Trophoblast cell (in vitro differentiated cells and primary cell): ENCODE data around the gene ANGPT4.

Experiments used
- DNase-seq, 2 donors: peaks; one replicate each; pipeline ENCODE4 v3.0.0-alpha.2; 2016
- H2AFZ ChIP-seq: 2 replicates; pipeline ENCODE4 v1.6.1; 2013; ENCODE audit warnings: low read length, moderate library complexity, mild to moderate bottlenecking; ENCODE audit not compliant: insufficient read depth, poor library complexity
- H2AK5ac ChIP-seq: 2 replicates; pipeline ENCODE4 v1.6.1; 2013; ENCODE audit warnings: mild to moderate bottlenecking, low read length
- H2BK120ac ChIP-seq: 2 replicates; pipeline ENCODE4 v1.6.1; 2013; ENCODE audit warnings: low read length, mild to moderate bottlenecking, moderate library complexity; ENCODE audit not compliant: insufficient read depth, poor library complexity
- H2BK12ac ChIP-seq: 2 replicates; pipeline ENCODE4 v1.6.1; 2013; ENCODE audit warnings: mild to moderate bottlenecking, low read length, moderate library complexity
- H2BK5ac ChIP-seq: 2 replicates; pipeline ENCODE4 v1.6.1; 2013; ENCODE audit warnings: low read length, low read depth, moderate library complexity, mild to moderate bottlenecking; ENCODE audit not compliant: poor library complexity
- H3K14ac ChIP-seq: 2 replicates; pipeline ENCODE4 v1.6.1; 2013; ENCODE audit warnings: mild to moderate bottlenecking, low read length
- H3K18ac ChIP-seq: 2 replicates; pipeline ENCODE4 v1.6.1; 2013; ENCODE audit warnings: mild to moderate bottlenecking, low read length
- H3K23ac ChIP-seq: 2 replicates; pipeline ENCODE4 v1.6.1; 2013; ENCODE audit warnings: low read length
- H3K27ac ChIP-seq: 2 replicates; pipeline ENCODE4 v1.5.1; 2013; ENCODE audit warnings: low read depth, mild to moderate bottlenecking, inconsistent platforms, low read length, moderate library complexity
- H3K27me3 ChIP-seq: 2 replicates; pipeline ENCODE4 v1.6.1; 2013; ENCODE audit warnings: inconsistent platforms, mild to moderate bottlenecking, low read length, moderate library complexity; ENCODE audit not compliant: insufficient read depth
- H3K36me3 ChIP-seq, 2 experiments: 1 replicate in 1 of 2; 2 replicates in 1 of 2; pipeline ENCODE4 v1.6.1; 2013; ENCODE audit warnings: low read length in 2 of 2, mild to moderate bottlenecking in 2 of 2, moderate library complexity in 1 of 2; ENCODE audit not compliant: insufficient read depth in 2 of 2, control insufficient read depth in 1 of 2
- H3K4ac ChIP-seq: 2 replicates; pipeline ENCODE4 v1.6.1; 2013; ENCODE audit warnings: low read depth, mild to moderate bottlenecking, low read length, moderate library complexity
- H3K4me1 ChIP-seq, 2 experiments: 1 replicate in 1 of 2; 2 replicates in 1 of 2; pipeline ENCODE4 v1.6.1; 2013; ENCODE audit warnings: low read length in 2 of 2, mild to moderate bottlenecking in 2 of 2, moderate library complexity in 1 of 2; ENCODE audit not compliant: insufficient read depth in 2 of 2, control insufficient read depth in 1 of 2
- H3K4me2 ChIP-seq: 2 replicates; pipeline ENCODE4 v1.6.1; 2013; ENCODE audit warnings: inconsistent platforms, mild to moderate bottlenecking, low read length, moderate library complexity
- H3K4me3 ChIP-seq: 2 replicates; pipeline ENCODE4 v1.5.1; 2013; ENCODE audit warnings: mild to moderate bottlenecking, low read depth, low read length, inconsistent platforms
- H3K79me1 ChIP-seq: one replicate; pipeline ENCODE4 v1.6.1; 2013; ENCODE audit warnings: low read length
- H3K79me2 ChIP-seq: 2 replicates; pipeline ENCODE4 v1.6.1; 2013; ENCODE audit warnings: low read length, mild to moderate bottlenecking; ENCODE audit not compliant: control insufficient read depth, insufficient read depth, poor library complexity
- H3K9ac ChIP-seq: 2 replicates; pipeline ENCODE4 v1.6.1; 2013; ENCODE audit warnings: mild to moderate bottlenecking, low read length
- H3K9me3 ChIP-seq: 2 replicates; pipeline ENCODE4 v1.6.1; 2013; ENCODE audit warnings: low read depth, mild to moderate bottlenecking, control low read depth, inconsistent platforms, low read length; ENCODE audit not compliant: insufficient read depth
- H4K12ac ChIP-seq: 2 replicates; pipeline ENCODE4 v1.6.1; 2013; ENCODE audit warnings: low read depth, mild to moderate bottlenecking, low read length, moderate library complexity
- H4K8ac ChIP-seq: 2 replicates; pipeline ENCODE4 v1.6.1; 2013; ENCODE audit warnings: low read depth, mild to moderate bottlenecking, low read length, moderate library complexity
- H4K91ac ChIP-seq: one replicate; pipeline ENCODE4 v1.6.1; 2013; ENCODE audit warnings: low read depth, mild to moderate bottlenecking, low read length, moderate library complexity
- WGBS: extraction: QIAGEN DNeasy Blood & Tissue Kit; methylation state at CpG from one replicate; pipeline ENCODE4 v1.1.7; 2013; ENCODE audit warnings: missing lambda C conversion rate; ENCODE audit not compliant: insufficient read length, insufficient coverage; ENCODE audit errors: extremely low coverage; 5-methylcytosine and 5-hydroxymethylcytosine counted together

The ANGPT4 gene

DNA sequence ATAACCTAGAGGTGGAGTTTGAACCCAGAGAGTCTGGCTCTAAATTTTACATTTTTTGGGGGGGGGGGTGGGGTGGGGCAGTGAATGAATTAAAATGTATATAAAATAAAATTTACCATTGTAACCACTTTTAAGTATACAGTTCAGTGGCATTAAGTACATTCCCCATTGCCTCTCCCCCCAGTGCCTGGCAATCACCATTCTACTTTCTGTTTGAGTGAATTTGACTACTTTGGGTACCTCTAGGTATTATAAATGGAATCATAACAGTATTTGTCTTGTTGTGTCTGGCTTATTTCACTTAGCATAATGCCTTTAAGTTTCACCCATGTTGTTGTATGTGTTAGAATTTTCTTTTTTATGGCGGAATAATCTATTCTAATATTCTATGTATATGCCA, 79.9 kb downstream of the ANGPT4 start:
- Histone ChIP-seq H3K27me3 (no peaks in the 10 kb centered on the region), H3K36me3 (no peaks in the 10 kb centered on the region), H2AFZ (no peak overlapping the region), H3K79me1 (peaks cover 11% of the 10 kb centered on the region), H3K9ac (no peak overlapping the region), H3K4ac (no peak overlapping the region), H3K18ac (no peak overlapping the region), H3K27ac (no peak overlapping the region), H3K79me2 (peaks cover 11% of the 10 kb centered on the region), H2BK5ac (no peak overlapping the region), H3K4me3 (no peak overlapping the region), H2AK5ac (no peak overlapping the region), H4K91ac (no peak overlapping the region), H3K4me2 (no peak overlapping the region), H3K4me1 (peaks cover 7 to 9% of the 10 kb centered on the region in 2 experiments), H2BK12ac (no peak overlapping the region), H4K8ac (no peak overlapping the region), H3K14ac (no peak overlapping the region), H4K12ac (no peak overlapping the region), H3K9me3 (no peaks in the 10 kb centered on the region), H3K23ac (no peak overlapping the region), H2BK120ac (no peak overlapping the region)
- DNase-seq: no peak
- WGBS: no CpG with 5 or more reads among the region's 1 CpG

DNA sequence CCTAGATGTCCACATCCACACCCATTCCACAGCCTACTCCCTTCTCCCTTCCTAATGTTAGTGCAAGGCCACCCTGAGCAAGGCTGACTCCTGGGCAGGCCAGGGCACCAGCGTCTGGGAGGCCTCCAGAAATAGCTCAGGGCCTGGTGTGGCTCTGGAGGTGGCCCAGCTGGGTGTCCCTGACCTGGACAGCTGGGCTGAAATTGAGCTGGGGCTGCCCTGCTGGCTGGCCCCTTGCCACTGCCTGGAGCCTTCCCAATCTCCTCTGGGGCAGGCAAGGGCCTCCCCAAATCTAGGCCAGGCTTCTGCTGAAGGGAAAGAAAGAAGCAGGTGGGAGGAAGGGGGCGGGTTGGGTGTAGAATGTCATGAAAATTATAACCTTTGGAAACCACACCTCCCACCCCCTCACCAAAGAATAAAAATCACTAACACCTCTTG, 80.5 kb downstream of the ANGPT4 start:
- Histone ChIP-seq H3K23ac (no peak overlapping the region), H3K4me1 (peaks cover 7% of the 10 kb centered on the region in 2 experiments), H3K79me2 (peaks cover 7% of the 10 kb centered on the region), H3K4me2 (no peak overlapping the region), H2BK120ac (no peak overlapping the region), H3K9ac (no peak overlapping the region), H4K12ac (no peak overlapping the region), H2BK5ac (no peak overlapping the region), H3K4me3 (no peak overlapping the region), H3K27ac (no peak overlapping the region), H3K4ac (no peak overlapping the region), H2AK5ac (no peak overlapping the region), H2BK12ac (no peak overlapping the region), H3K27me3 (no peaks in the 10 kb centered on the region), H3K79me1 (peaks cover 7% of the 10 kb centered on the region), H3K14ac (no peak overlapping the region), H3K36me3 (no peaks in the 10 kb centered on the region), H4K8ac (no peak overlapping the region), H4K91ac (no peak overlapping the region), H3K18ac (no peak overlapping the region), H3K9me3 (no peaks in the 10 kb centered on the region), H2AFZ (no peak overlapping the region)
- peak in 1 of 2 donors; percentile 26 for DNase-seq
- WGBS: no CpG with 5 or more reads among the region's 2 CpGs

DNA sequence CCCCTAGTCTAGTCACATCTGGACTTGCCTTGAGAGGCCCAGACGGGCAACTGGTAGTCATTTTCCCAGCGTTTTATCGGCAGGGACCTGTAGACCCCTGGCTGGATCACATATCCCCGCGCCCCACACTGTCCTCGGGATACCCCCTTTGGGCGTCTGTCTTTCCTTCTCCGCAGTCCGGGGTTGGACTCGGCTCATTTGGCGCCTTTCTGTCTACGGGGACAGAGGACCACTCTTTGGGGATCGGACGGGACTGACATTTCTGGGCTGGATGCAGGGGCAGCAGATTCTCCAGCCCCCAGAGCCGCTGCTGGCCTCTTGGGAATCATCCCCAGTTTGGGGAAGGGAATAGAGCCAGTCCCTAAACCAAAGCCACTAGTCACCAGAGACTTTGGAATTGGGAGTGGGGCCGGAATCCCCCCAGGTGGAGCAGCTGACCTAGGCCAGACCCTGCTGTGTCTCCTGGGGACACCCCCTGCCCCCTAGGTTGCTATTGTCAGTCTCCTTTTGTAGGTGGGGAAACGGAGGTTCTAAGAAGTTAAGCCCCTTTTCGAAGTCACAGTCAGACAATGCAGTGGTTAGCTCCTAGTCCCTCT, 81.9 kb downstream of the ANGPT4 start:
- Histone ChIP-seq H2BK12ac (no peak overlapping the region), H3K9ac (peak overlapping the region; percentile 66), H3K4me1 (peaks cover 5 to 7% of the 10 kb centered on the region in 2 experiments), H3K18ac (peak overlapping the region; percentile 99), H3K4me3 (peak overlapping the region; percentile 68), H3K9me3 (no peaks in the 10 kb centered on the region), H4K91ac (peak overlapping the region; percentile 100), H2BK120ac (peak overlapping the region; percentile 100), H3K36me3 (no peaks in the 10 kb centered on the region), H2AK5ac (no peak overlapping the region), H4K12ac (no peak overlapping the region), H4K8ac (peak overlapping the region; percentile 99), H3K27ac (no peak overlapping the region), H3K14ac (peak overlapping the region; percentile 99), H3K4me2 (peak overlapping the region; percentile 95), H3K23ac (no peak overlapping the region), H3K79me1 (peaks cover 7% of the 10 kb centered on the region), H2BK5ac (no peak overlapping the region), H2AFZ (peak overlapping the region; percentile 100), H3K79me2 (peaks cover 7% of the 10 kb centered on the region), H3K27me3 (no peaks in the 10 kb centered on the region), H3K4ac (peak overlapping the region; percentile 90)
- no CpG with 5 or more reads among the region's 18 CpGs for WGBS
- no peak for DNase-seq

DNA sequence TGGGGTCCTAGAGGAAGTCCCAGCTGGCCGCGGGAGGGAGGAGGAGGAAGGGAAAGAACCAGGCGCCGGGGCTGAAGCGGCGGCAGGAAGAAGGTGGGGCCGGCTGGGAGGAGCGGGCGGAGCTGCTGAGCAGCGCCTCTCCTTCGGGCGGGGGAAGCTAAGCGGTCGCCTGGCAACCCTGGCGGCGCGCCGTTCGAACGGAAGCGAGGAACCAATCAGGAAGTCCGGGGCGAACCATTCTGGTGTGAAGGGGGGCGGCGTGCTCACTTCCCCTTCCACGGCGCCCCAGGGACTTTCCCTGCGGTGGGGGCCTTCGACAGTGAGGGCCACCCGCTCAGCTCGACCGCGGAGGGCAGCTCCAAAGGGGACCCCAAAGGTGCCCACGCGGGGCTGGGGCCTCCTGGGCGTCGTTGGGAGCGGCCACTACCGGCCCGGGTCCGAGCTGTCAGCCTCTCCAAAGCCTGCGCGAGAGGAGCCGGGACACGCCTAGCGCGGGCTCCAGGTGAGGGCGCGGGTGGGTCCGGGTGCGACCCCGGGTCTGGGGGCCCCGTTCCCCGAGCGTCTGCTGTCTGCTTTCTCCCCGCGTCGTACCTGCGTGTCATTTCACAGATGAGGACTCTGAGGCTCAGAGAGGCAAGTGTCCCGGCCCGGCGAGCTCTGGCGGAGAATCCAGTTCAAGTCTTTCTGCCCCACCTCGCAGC, 82.5 kb downstream of the ANGPT4 start, which contains the start of gene FAM110A:
Gene FAM110A, plus strand, starts transcription at position 266 of the 701 bp plus-strand sequence. CDS start 11,090 bp downstream, outside the sequence.
- H3K79me2 ChIP-seq: peaks cover 7% of the 10 kb centered on the region
- peak within 1 kb of the TSS; percentile 100 for H2BK120ac ChIP-seq
- peak within 1 kb of the TSS; percentile 99 for H3K14ac ChIP-seq
- H3K9me3 ChIP-seq: no peaks in the 10 kb centered on the region
- H3K4ac ChIP-seq: peak within 1 kb of the TSS; percentile 90
- no peak within 1 kb of the TSS for H2AK5ac ChIP-seq
- no CpG with 5 or more reads among the region's 64 CpGs for WGBS
- peak within 1 kb of the TSS; percentile 99 for H2BK12ac ChIP-seq
- H4K8ac ChIP-seq: peak within 1 kb of the TSS; percentile 99
- H3K9ac ChIP-seq: peak within 1 kb of the TSS; percentile 66
- H4K12ac ChIP-seq: peak within 1 kb of the TSS; percentile 97
- no peak within 1 kb of the TSS for H3K27ac ChIP-seq
- peak within 1 kb of the TSS; percentile 100 for H4K91ac ChIP-seq
- H3K79me1 ChIP-seq: peaks cover 7% of the 10 kb centered on the region
- no peaks in the 10 kb centered on the region for H3K36me3 ChIP-seq
- no peaks in the 10 kb centered on the region for H3K27me3 ChIP-seq
- H2AFZ ChIP-seq: peak within 1 kb of the TSS; percentile 100
- peaks cover 5 to 7% of the 10 kb centered on the region in 2 experiments for H3K4me1 ChIP-seq
- H2BK5ac ChIP-seq: peak within 1 kb of the TSS; percentile 99
- peak within 1 kb of the TSS; percentile 68 for H3K4me3 ChIP-seq
- no peak within 1 kb of the TSS for H3K23ac ChIP-seq
- peak; percentile 94 to 97 for DNase-seq
- peak within 1 kb of the TSS; percentile 99 for H3K18ac ChIP-seq
- H3K4me2 ChIP-seq: peak within 1 kb of the TSS; percentile 95
